Gastroesophageal sphincter (tissue), 3 donors: Measurements from ENCODE around the gene PRRX2.

Experiments used
- CTCF ChIP-seq, 4 experiments: fragments of 200-600 bp in 2 of 4; fragments of 450-650 bp in 2 of 4; sonication (generic) in 1 of 4; IDR thresholded peaks; one replicate each; pipeline ENCODE4 v1.5.1; 2017 to 2019; ENCODE audit warnings: antibody characterized with exemption in 4 of 4, mild to moderate bottlenecking in 2 of 4, moderate library complexity in 2 of 4
- EP300 ChIP-seq: sonication (generic); formaldehyde crosslinking; IDR thresholded peaks from one replicate; pipeline ENCODE4 v1.6.1; 2017; ENCODE audit warnings: antibody characterized with exemption, mild to moderate bottlenecking
- POLR2A ChIP-seq, 2 donors: fragments of 450-650 bp; IDR thresholded peaks; one replicate each; pipeline ENCODE4 v1.6.1; 2017; ENCODE audit warnings: antibody characterized with exemption in 2 of 2, mild to moderate bottlenecking in 2 of 2, moderate library complexity in 1 of 2
- POLR2AphosphoS5 ChIP-seq: sonication (generic); formaldehyde crosslinking; IDR thresholded peaks from one replicate; pipeline ENCODE4 v1.6.1; 2017; ENCODE audit warnings: antibody characterized with exemption

GRCh38 chr9:129644365-129644764 is 21.1 kb upstream of the PRRX2 start:
- no peak for TF ChIP-seq CTCF (IDR thresholded peaks at IDR 0.05)
- no peak for TF ChIP-seq POLR2AphosphoS5
- no peak for TF ChIP-seq EP300
- TF ChIP-seq POLR2A (IDR thresholded peaks at IDR 0.05) = no peak
